RWPE1 (cell line): ENCODE measurements around the gene FXYD4.

Experiments
- CTCF ChIA-PET: fragments of 350-600 bp; sonication (Branson Sonifier 250); formaldehyde crosslinking; extraction: SDS; loops from one replicate; lab custom pipeline; 2021; lab: Yijun Ruan, JAX
- POLR2A ChIA-PET: fragments of 400-600 bp; formaldehyde crosslinking; extraction: SDS; loops from one replicate; lab custom pipeline; 2020; ENCODE audit warnings: antibody characterized with exemption; ENCODE audit not compliant: low non-redundant PET; lab: Yijun Ruan, JAX
- DNase-seq: peaks from one replicate; pipeline ENCODE4 v3.0.0; 2012; ENCODE audit warnings: low spot score
- H3K27ac ChIP-seq: fragments of 450-650 bp; 2 replicates; pipeline ENCODE4 v1.5.1; 2017
- TF ChIP-seq, protein P1 (sequence below): fragments of 450-650 bp; conservative IDR thresholded peaks from 2 replicates; pipeline ENCODE4 v1.5.1; 2017; ENCODE audit warnings: low read depth, mild to moderate bottlenecking

Gene FXYD4

DNA sequence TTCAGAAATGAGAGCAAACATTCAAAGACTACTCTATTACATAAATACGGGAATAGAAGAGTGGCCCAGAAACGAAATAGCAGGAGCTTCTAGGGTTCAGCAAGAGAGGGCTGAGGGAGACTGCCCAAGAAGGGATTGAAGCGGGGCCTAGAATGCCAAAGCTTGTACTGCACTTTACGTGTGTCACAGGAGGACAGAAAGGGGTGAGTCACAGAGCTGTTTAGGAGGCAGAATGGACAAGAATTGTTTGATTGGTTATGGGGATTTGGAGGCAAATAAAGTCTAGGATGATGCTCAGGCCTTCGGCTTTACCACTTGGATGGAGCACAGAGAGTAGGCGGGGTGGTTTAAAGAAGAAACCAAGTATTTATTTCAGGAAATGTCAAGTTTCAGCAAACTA, 11.3 kb upstream of the FXYD4 start:
- H3K27ac ChIP-seq, result no peak overlapping the region
- CTCF ChIA-PET, result interaction anchor here (0.7 kb wide), 1 partner anchor 36 kb away, joined by 4 read pairs; no protein-coding TSS in a partner anchor
- POLR2A ChIA-PET, result no interaction called here
- no peak for DNase-seq
- TF ChIP-seq, protein P1, sequence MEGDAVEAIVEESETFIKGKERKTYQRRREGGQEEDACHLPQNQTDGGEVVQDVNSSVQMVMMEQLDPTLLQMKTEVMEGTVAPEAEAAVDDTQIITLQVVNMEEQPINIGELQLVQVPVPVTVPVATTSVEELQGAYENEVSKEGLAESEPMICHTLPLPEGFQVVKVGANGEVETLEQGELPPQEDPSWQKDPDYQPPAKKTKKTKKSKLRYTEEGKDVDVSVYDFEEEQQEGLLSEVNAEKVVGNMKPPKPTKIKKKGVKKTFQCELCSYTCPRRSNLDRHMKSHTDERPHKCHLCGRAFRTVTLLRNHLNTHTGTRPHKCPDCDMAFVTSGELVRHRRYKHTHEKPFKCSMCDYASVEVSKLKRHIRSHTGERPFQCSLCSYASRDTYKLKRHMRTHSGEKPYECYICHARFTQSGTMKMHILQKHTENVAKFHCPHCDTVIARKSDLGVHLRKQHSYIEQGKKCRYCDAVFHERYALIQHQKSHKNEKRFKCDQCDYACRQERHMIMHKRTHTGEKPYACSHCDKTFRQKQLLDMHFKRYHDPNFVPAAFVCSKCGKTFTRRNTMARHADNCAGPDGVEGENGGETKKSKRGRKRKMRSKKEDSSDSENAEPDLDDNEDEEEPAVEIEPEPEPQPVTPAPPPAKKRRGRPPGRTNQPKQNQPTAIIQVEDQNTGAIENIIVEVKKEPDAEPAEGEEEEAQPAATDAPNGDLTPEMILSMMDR, result no peak

DNA sequence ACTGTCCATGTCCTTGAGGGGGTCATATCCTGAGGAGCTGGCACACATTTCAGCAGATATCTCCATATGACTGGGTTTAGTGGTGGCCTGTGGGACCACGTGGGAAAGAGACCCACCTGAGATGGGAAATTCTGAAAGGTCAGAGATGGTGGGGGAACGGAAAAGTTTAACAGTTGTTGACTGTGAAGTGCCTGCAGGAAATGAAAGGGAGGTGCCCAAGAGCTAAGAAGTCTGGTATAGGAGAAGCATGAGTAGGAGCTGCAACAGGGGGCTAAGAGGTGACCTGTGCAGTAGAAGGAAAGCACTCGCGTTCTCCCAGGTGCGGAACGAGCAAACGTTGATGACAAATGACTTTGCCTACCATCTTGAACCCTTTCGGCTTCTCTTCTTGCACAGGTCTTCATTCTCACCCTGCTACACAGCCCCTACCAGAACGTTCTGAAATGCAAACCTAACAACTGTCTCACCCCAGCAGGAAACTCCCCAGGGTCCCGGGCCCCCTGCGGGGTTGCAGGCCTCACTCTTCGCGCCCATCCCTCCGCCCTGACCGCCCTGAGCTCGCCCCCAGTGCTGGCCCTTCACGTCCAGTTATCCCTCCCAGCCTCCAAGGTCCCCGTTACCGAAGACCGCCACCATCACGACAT, 9.8 kb upstream of the FXYD4 start:
- CTCF ChIA-PET, result interaction anchor here (0.6 kb wide), 1 partner anchor 997 kb away, joined by 3 read pairs; no protein-coding TSS in a partner anchor
- TF ChIP-seq, protein P1, result no peak
- POLR2A ChIA-PET, result interaction anchor here (0.5 kb wide), 1 partner anchor 92 kb away, joined by 3 read pairs; no protein-coding TSS in a partner anchor
- DNase-seq, result no peak
- peak overlapping the region; percentile 67 for H3K27ac ChIP-seq

DNA sequence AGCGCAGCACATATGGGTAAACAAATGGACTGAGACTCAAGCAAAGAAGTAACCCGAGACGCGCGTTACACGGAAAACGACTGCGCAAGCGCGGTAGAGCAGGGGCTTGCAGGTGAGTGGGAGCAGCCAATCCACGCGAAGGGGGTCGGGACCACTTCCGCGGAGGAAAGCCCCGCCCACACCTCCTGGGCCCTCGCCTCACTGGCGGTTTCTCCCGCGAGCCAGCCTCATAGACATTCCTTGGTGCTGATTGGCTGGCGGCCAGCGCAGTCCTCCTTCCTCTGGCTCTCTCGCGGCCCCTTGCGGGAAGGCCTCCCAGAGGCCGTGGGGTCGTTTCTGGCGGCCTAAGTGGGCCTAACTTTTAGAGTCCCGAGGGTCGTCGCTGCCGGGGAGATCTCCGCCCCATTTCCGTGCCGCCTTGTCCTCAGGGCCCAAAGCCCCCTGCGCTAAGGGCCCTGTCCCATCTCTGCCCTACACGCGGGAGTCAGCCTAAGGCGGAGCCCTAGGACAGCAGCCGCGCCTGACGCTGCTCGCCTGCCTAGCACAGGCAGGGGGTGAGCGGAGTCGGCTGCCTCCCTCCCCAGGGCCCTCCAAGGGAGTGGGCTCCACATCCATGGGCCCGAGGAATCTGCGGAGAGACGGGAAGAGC, 9.1 kb upstream of the FXYD4 start:
- peak; percentile 90 for DNase-seq
- ChIA-PET POLR2A (interaction anchor here (0.5 kb wide), 1 partner anchor 91 kb away, joined by 3 read pairs; no protein-coding TSS in a partner anchor), CTCF (interaction anchor here (1.0 kb wide), 1 partner anchor 14 kb away, joined by 6 read pairs; no protein-coding TSS in a partner anchor)
- TF ChIP-seq, protein P1, result peak; percentile 46
- H3K27ac ChIP-seq, result peak overlapping the region; percentile 67

DNA sequence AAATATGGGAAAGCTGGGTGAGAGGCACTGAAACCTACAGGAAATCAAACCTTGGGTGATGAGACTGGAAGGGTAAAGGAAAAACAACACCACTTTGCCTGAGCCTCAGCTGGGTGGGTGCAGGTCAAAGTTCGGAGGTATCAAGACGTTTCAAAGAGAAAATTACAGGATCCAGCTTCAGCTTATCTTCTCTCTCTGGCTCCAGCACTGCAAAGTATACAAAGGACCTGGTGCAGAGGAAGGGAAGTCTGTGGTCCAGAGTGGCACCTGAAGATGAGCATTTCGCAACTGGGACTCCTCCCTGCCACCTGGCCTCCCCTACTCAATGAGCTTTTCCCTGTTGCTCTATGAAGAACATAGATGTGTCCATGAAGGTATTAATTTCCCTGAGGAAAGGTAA, 6.4 kb upstream of the FXYD4 start:
- ChIA-PET POLR2A (no interaction called here), CTCF (interaction anchor here (0.6 kb wide), 1 partner anchor 106 kb away, joined by 3 read pairs; no protein-coding TSS in a partner anchor)
- H3K27ac ChIP-seq, result no peak overlapping the region
- no peak for DNase-seq
- TF ChIP-seq, protein P1, result no peak

DNA sequence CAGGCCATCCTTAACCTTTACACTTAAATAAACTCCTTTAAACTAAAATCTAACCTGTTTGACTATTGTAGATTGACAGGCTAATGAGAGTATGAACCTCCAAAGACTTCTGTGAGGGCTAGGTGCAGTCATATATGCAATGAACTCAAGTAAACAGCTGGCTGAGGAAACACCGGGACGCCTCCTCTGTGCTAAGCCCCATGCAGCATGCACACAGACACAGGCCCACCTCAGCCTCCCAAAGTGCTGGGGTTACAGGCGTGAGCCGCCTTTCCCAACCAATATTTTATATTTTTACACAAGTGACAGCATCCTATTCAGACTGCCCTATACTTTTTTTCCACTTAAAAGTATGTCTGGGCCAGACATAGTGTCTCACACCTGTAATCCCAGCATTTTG, 1.5 kb upstream of the FXYD4 start:
- TF ChIP-seq, protein P1, result no peak
- CTCF ChIA-PET, result no interaction called here
- H3K27ac ChIP-seq, result no peak overlapping the region
- DNase-seq, result no peak
- POLR2A ChIA-PET, result no interaction called here

DNA sequence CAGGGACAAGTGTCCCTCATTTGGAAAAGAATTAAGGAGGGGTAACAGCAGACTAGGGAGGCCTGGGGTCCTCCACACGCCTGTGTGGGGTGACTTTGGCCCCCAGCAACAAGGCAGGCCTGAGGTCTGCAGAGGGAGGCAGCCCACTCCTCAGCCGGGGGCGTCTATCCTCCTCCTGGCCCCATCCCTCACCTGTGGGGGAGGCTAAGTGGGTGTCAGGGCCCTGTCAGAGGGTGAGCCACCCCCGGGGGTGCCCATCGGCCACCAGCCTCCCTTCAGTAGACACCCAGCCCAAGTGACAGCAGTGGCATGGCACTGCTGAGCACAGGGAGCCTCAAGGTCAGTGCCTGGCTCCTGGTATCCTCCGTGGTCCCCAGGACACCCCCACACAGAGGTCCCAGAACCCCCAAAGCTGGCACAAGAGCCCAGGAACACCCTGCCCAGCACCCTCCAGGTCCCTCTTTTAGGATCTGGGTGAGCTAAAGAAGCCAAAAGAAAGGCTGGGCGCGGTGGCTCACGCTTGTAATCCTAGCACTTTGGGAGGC, 693 bp upstream of the FXYD4 start:
- no peak overlapping the region for H3K27ac ChIP-seq
- no peak for DNase-seq
- POLR2A ChIA-PET, result no interaction called here
- TF ChIP-seq, protein P1, result no peak
- CTCF ChIA-PET, result interaction anchor here (0.6 kb wide), 1 partner anchor 12 kb away, joined by 3 read pairs; no protein-coding TSS in a partner anchor
